ENCODE data around the gene NAALADL2.

DNA sequence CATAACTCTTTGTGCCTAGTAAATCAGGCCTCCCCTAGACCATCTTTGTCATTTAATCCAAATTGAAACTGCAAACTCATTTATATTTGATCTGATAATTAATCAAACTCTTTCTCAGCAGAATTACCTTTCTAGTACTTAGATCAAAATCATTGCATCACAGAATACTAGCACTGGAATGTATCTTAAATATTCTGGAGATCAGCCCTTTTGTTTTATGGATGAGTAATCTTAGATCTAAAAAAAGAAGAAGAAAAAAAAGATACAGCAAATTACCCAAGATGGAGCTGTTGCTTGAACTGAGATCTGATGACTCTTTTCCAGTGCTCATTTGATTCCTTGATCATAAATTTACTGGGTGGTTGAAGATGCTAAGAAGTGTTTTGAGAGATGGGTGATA is 47.9 kb downstream of the NAALADL2 start:
- TF ChIP-seq, protein P1, sequence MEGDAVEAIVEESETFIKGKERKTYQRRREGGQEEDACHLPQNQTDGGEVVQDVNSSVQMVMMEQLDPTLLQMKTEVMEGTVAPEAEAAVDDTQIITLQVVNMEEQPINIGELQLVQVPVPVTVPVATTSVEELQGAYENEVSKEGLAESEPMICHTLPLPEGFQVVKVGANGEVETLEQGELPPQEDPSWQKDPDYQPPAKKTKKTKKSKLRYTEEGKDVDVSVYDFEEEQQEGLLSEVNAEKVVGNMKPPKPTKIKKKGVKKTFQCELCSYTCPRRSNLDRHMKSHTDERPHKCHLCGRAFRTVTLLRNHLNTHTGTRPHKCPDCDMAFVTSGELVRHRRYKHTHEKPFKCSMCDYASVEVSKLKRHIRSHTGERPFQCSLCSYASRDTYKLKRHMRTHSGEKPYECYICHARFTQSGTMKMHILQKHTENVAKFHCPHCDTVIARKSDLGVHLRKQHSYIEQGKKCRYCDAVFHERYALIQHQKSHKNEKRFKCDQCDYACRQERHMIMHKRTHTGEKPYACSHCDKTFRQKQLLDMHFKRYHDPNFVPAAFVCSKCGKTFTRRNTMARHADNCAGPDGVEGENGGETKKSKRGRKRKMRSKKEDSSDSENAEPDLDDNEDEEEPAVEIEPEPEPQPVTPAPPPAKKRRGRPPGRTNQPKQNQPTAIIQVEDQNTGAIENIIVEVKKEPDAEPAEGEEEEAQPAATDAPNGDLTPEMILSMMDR (IDR thresholded peaks at IDR 0.05): no peak
- TF ChIP-seq EZH2phosphoT487 (IDR thresholded peaks at IDR 0.05) (no peak), EZH2 (IDR thresholded peaks at IDR 0.05) (no peak)

Data from neural progenitor cell (in vitro differentiated cells).